HG03565 (cell line): ENCODE results near the gene TPPP2.

Source experiments
- ATAC-seq: cut with Tn5 transposase; IDR thresholded peaks from one replicate; pipeline ENCODE4 v1.9.1; 2021; ENCODE audit warnings: mild to moderate bottlenecking, moderate library complexity; ENCODE audit not compliant: unreplicated experiment

TPPP2 gene

DNA sequence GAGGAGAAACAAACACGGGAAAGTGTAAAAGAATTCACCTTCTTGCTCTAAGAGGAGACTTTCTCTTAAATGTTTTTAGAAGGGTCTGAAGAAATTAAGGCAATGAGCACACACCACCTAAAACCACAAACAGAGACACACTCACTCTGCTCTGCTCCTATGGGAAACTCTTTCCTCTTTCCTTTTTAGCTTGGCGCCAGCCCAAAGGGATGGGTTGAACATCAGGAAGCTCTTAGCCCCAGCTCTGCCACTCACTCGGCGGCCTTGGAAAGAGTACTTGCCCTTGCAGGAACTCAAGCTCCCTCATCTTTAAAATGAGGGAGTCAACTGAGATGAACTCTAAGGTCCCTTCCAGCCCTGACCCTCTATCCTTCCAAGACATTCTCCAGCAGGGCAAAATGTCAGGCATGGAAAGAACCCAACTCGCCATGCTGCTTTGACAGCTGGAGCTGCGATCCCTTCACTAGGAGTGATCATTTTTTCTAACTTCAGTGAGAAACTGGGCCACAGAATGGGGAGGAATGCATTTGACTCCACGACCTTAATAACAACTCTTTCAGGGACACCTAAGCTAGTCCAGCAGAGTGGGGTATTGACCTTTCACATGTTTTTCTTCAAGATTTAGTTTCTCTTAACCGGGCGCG is 26.6 kb downstream of the TPPP2 start:
- no peak for ATAC-seq

DNA sequence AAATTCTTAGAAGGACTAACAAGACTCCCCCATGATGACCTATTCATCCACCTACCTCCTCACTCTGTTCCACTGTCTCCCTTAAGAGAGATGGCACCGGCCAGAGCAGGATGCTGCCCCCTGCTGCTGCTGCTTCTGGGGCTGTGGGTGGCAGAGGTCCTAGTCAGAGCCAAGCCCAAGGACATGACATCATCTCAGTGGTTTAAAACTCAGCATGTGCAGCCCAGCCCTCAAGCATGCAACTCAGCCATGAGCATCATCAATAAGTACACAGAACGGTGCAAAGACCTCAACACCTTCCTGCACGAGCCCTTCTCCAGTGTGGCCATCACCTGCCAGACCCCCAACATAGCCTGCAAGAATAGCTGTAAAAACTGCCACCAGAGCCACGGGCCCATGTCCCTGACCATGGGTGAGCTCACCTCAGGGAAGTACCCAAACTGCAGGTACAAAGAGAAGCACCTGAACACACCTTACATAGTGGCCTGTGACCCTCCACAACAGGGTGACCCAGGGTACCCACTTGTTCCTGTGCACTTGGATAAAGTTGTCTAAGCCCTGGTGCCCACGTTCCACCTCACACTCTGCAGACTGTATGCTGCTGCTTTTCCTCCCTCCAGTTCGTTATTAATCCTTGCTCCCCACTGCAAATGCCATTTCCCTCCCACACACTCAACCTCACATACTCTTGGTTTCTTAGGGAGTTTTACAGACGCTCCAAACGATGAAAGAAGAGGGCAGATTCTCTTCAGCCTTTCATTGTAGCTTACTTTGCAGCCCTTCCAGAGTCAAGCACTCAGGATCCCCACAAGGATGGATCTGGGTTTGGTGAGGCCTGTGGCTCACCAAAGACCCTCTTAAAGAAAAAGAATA is 28.0 kb downstream of the TPPP2 start, which contains the start of gene RNASE8:
Gene RNASE8, plus strand, starts transcription at position 20 of the 873 bp plus-strand sequence. Its CDS starts 71 bp downstream, at position 91.
- ATAC-seq: no peak

DNA sequence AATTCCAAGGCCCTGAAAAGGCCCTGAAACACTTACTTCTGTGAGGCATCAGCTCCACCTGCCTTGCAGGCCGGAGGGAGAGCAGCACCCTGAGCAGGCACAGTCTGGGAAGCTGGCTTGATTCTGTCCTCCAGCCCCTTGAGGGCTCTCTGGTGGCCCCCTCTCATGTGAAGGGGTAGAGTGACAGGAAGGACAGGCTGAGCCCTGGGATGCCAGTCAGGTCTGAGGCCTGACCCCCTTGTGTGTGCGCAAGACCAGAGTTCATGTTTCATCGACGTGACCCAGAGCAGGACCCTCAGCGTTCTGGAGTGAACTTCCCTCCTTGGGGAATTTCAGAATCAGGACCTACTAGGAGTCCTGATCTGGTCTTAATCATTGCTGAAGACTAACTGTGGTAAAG is 28.9 kb downstream of the TPPP2 start:
- ATAC-seq: no peak

DNA sequence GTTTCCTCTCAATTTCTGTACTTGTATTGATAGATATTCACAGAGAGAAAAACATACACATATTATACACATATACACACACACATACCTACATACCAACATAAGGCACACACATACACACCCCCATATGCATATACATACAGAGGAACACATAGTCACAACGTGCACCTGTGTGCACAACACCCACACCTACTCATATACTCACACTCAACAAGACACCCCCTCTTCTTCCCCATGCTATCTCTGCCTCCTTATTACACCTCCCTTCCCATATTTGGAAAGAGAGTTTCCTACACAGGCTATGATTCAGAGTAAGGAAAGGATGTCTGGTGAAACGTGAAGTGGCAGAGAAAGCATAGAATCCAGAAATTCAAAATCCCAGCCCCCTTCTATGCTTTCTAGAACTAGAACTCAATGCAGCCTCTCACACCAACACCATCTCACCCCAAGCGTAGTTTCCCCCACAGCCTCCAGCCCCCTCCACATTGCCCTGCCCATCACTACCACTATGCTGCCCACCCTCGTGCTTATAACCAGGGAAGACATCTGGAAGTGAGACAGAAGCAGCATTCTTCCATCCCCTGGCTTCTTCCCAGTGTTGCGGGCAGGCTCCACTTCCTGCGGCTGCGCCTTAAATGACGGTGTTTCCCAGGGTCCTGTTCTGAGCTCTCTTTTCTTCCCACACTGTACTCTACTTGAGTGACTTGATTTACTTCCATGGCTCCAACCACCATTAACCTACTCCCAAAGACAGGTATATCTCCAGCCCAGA is 30.0 kb downstream of the TPPP2 start:
- ATAC-seq: no peak

DNA sequence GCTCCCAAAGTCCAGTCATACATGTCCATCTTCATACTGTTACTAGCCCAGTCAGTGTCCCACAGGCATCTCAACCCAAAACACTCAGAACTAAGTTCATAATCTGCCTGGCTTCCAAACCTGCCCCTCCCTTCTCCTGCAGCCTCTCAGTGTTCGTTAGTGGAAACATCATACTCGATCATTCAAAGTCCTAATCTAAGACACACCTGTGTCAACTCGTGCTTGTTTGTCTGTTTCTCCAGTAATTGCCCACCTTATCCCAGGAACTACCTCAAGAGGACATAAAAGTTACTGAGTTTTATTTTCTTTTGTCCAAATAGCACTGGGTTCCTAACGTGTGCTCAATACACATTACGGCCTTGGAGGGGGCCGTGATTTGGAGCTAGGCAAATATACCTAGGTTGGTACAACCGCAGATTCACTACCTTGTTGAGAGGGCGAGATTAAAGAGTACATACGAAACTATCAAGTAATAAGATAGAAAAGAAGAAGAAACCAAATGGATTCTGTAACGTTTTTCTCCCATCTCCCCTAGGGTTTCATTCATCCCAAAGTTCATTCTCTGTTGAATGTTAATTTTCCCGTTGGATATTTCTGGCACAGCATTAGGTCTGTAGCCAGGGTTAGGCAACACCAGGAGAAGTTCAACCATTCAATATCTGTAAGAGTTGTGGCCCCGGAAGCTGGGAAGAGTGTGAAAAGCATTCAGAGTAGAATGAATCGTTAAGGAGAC is 30.8 kb downstream of the TPPP2 start:
- no peak for ATAC-seq

DNA sequence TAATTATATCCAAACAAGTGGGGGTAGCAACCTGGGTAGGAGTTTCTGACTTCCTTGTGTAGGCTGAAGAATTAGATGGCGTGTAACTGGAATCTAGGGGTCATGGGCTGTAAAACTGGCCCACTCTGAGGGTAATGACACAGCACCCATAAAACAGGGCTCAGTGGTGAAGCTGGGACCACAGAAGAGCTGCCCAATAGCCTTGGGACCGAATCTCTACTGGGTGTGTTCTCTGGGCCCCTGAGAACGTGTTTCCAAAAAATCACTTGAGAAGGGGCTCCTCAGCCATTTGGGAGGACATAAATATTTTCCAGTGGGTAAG is 31.3 kb downstream of the TPPP2 start:
- ATAC-seq: no peak

DNA sequence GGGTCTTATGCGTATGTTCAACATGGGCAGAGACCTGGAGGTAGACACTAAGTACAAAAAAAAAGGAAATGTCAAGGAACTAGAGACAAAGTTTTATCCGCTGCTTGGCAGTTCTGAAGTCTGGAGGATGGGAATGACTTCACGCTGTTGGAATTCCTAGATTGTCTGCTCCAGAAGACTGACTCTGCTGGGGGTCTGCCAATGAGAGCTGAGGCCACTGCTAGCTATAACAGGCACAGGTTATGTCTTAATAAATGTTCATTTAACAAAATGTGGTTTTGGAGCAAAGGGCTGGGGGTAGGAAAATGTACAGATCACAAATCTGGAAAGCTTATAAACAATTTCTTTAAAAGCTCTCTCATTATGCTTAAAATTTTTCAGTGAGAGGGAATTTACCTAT is 33.5 kb downstream of the TPPP2 start:
- ATAC-seq: no peak

DNA sequence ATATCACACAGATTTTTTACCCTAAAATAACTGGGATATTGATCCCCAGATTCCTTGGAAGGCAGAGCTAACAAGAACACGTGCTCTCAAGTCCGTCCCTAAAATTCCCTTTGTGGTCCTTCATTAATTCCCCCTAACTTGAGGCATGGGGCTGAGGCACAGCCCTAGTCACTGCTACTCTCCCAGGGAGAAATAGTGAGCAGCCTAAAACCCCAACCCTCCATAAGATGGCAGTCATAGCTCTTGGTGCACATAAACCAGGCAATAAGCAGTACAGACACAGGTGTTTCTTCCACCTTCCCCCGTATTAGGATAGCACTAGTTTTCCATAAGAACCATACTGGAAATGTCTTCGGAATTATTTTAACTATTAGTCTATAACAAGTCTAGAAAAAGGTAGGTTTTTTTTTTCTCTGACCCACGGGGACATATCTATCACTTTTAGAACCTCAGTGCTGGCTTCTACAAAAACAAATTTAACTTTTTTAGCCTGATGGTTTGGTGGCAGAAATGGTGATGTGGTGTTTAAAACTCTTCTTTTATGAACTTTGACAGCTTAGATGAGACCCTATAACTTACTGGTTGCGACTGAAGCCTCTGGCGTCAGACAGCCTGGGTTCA is 37.0 kb downstream of the TPPP2 start:
- no peak for ATAC-seq

DNA sequence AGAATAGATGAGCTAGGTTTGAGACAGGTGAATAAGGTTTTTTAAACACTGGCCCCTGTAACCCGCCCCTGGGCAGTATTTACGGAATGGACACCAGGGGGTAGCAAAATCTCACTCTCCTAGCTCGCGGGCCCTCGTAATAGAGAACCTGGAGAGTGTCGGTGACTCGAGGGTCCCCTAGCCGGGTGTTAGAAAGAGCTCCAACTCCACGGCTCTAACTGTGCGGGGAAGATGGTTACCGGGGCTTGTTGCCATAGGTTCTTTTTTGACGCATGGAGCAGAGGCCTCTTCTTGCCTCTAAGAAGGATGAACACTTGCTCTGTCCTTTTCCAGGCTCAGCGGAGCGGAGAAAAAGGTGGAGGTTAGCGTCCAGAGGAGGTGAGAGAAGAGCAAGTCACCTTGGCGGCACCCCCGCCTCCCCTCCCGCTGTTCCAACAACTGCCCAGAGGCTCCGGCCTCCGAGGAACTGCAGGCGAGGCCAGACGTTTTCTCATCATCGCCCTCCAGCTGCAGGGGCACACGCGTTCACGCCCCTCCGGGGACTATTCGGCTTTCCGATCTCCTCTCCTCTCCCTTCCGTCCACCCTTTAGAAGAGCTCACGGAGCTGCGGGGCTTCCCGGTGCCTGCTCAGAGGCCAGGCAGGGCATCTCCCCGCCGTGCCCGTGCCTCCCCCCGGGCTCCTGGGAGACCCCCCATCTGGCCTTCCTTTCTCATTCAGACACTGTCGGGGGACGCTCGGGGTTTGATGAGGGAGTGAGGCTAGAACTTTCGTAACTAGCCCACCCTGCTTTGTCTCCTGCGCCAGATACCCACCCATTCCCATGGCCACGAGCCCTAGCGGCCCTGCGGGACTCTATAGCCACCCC is 38.7 kb downstream of the TPPP2 start:
- no peak for ATAC-seq

DNA sequence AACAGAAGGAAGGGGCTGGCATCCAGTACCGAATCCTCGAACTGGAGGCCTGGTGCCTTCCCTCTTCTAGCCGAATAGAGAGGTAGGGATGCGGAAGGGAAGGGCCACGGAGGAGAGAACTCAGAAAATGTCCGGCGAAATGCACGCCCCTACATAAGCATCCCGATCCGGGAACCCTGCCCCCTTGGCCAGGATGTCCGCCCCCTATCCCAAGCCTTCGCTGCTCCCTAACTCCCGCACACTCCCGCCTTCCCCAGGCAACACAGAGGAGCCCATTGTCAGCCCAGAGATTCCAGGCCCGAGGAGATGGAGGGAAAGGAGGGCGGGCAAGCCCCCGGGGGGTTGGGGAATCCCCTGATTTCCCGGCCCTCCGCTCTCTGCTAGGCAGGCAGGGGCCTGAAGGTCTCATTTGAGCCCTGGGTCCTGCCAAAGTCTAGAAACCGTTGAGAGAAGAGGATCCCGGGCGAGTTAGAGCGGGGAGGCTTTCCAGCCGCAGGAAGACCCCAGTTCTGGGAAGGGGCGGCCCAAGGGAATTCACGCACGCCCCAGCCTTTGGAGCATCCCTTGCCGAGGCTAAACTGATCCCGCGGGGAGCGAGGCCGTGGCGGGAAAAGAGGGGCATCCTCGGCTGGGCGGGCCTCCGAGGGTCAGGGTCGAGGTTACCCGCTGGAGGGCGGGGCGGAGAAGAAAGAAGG is 39.5 kb downstream of the TPPP2 start:
- no peak for ATAC-seq

DNA sequence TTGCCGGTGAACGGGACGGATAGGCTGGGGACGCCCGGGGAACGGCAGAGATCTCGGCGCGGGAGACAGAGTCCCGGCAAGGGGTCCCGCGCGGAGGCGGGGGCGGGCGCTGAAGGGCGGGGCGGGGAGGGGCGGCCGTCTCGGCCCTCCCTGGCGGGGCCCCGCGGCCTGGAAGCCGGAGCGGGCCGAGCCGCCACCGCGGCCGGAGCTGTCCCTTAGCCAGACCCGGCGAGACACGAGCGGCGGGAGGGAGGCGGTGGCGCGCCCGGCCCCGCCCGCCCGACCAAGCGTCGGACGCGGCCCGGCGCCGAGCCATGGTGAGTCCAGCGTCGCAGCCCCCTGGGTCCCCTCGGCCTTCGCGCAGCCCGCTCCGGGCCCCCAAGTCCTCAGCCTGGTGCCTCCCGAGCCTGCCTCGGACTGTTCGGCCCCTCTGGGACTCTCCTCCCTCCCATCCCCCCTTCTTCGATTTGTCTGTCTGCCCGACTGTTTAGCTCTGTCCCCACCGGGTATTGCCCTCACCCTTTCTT is 40.1 kb downstream of the TPPP2 start, which contains the start of gene ARHGEF40:
Gene ARHGEF40, plus strand, starts transcription at position 222 of the 527 bp plus-strand sequence. Its CDS starts 93 bp downstream, at position 315.
- no peak for ATAC-seq

DNA sequence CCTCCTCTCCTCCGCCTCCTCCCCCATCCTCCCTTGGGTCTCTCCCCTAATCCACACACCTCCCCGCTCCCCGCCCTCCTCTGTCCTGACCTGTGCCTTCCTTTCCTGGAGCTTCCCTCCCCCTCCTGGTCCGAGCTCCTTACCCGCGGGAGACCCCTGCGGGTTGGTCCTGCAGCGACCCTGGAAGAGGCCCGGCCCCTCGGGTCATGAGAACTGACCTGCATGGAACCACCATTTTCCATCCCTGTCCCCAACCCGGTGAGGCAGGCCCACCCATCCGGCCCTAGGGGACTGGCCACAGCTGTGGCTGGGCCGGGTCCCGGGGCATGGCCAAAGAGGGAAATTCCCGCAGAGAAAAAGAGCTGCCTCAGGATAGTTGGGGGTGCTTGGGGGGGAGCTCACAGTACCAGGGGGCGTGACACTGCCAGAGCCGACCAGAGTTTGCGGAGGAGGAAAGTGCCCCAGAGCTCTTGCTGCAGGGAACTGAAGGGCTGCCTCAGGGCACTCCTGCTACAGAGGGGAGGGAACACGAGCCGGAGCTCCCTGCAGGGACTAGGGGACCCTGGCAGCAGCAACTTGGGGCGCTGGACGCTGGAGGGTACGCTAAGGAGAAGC is 40.7 kb downstream of the TPPP2 start:
- no peak for ATAC-seq

DNA sequence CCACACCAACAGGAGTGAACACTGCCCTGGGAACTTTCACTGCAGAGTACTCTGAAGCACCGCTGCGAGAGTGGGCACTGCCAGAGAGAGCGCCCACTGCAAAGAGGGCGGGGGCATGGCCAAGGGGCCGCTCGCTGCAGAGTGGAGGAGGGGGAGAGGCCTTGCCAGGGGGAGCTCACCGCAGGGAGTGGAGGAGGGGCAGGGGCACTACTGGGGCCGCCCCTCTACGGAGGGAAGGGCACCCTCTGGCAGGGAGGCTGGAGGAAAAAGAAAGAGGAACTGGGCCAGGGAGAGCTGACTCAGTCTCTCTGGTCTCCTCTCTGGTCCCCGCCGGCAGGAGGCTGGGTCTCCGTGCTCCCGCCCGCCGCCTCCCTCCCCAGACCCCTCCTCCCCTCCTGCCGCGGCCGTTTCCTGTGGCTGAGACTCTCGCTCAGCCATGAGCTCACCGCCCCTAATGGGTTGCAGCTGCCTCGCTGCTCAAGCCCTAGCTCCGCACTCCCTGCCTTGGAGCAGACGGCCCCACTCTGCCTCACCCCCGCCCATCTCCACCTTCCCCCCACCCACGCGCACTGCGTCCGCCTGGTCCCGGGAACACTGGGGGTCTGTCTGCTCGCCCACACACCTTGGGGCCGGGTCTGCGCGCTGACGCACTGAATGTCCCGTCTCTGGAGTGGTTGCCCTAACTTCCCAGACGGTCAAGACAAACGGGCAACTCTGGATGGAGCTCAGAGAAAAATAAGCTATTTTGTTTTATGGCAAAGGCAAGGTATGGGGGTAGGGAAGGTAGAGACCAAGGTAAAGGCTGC is 41.4 kb downstream of the TPPP2 start:
- peak; percentile 49 for ATAC-seq

DNA sequence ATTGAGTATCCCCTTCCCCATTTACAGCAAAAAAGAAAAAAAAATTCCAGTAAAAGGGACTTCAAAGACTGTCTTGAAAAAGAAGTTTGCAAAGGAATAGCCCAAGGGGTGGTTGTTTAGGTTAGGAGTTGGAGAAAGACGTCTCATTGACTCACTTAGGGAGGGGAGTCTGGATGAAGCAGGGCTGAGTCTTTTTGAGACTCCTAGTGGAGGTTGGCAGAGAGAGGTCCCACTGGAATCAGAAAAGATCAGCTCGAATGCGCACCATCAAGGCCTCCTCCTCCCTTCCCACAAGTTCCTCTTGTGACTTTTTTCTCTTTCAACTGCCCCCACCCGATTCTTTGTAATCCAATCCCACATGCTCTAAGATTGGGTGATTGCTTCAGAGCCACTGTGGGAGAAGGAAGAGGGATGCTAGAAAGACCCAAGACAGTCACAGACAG is 42.0 kb downstream of the TPPP2 start:
- ATAC-seq: no peak

DNA sequence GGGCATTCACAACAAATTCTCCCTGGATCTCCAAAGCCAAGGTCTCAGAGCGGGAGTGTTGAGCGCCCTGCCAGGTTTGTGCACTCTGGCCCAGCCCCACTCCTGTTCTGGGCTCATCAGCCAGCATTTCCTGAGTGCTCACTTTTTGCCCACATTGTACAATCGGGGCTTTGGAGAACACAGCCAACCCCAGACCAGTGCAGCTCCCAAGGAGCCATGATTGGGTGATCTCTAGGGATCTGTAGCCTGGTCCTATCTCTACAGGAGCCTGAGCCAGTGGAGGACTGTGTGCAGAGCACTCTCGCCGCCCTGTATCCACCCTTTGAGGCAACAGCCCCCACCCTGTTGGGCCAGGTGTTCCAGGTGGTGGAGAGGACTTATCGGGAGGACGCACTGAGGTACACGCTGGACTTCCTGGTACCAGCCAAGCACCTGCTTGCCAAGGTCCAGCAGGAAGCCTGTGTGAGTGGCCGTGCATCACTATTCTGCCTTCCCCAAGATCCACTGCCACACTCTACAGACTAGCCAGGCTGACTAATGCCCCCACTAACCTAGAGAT is 42.8 kb downstream of the TPPP2 start:
- ATAC-seq: no peak

DNA sequence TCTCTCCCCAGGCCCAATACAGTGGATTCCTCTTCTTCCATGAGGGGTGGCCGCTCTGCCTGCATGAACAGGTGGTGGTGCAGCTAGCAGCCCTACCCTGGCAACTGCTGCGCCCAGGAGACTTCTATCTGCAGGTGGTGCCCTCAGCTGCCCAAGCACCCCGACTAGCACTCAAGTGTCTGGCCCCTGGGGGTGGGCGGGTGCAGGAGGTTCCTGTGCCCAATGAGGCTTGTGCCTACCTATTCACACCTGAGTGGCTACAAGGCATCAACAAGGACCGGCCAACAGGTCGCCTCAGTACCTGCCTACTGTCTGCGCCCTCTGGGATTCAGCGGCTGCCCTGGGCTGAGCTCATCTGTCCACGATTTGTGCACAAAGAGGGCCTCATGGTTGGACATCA is 43.9 kb downstream of the TPPP2 start:
- ATAC-seq: no peak
